SK-N-DZ (cell line): ENCODE data around the gene SMG6.
"Not testable (repeated sequence)": the region's sequence is repeated elsewhere in the genome, so short reads cannot be mapped to it uniquely, and the experiment has no call there.

Experiments
- DNase-seq: peaks from one replicate; pipeline ENCODE4 v3.0.0-alpha.2; 2015; ENCODE audit warnings: low spot score

SMG6 gene

DNA sequence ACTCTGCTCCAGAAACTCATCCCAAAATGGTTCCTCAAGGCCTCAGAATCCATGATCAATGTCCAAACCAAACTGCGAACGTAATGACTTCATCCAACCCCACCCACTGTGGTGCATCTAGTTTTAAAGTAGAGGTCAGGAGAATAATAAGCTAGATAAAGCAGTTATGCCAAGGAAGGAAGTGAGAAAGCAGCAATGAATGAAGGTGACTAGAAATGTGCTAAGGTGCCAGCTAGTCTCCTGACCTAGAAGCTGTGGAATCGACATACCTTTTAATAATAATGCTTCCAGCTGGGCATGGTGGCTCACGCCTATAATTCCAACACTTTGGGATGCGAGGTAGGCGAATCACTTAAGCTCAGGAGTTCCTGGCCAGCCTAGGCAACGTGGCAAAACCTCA is 99.2 kb downstream of the SMG6 start:
- no peak for DNase-seq

DNA sequence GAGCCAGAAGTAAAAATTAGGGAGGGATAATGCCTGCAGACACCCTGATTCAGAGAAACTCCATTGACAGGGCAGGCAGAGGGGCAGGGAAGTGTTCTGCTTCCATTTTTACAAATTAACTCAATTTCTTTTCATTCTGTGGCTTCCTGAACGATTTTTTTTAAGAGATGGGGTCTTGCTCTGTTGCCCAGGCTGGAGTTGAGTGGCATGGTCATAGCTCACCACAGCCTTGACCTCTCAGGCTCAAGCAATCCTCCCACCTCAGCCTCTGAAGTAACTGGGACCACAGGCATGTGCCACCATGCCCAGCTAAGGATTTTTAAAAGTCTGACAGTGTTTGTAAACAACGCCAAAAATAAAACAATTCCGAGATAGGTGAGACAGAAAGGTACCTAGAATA is 99.8 kb downstream of the SMG6 start:
- DNase-seq, result no peak

DNA sequence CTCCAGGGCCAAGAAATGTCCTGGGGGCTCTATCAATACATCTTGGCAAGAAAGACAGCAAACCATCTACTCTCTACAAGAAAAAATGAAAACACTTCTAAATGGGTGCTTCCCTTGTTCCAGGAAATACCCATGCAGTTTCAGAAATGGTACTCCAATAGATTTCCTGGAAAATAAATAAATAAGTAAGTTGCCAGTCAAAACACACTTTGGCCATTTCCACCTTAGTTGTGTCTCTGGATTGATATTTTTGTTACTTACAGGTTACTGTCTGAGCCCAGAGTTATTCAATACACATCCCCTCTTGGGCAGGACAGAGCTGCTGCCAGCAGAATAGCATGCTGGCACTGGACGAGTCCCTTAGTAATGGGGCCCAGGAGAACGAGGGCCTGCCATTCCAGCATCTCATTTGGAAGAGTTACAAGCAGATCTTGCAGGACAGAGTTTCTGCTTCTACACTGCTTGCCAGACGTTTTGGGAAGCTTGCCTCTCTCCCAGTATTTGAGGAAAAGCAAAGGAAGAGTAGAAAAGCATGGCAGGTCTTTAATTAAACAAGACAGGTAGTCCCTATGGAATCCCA is 100.5 kb downstream of the SMG6 start:
- no peak for DNase-seq

DNA sequence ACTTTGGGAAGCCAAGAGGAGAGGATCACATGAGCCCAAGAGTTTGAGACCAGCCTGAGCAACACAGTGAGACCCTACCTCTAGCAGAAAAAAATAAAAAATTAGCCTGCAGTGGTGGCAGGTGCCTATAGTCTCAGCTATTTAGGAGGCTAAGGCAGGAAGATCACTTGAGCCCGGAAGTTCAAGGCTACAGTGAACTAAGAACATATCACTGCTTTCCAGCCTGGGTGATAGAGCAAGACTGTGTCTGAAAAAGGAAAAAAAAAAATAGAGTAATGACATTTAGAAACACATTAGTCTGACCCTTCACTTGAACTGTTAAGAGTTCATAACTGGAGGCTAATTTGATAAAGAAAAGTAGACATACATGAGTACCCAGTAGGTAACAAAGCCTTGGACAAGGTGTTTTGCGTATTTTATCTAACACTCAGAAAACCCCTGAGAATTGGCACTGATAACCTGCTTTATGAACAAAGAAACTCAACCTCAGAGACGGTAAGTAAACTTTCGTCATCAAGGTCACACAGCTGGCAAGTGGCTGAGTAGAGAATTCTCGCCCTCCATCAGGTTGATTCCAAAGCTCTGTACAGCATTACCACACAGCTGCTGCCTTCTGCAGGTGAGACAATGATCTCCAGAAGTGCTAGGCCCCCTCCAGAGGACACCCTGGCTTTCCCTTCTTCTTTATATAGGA is 101.1 kb downstream of the SMG6 start:
- no peak for DNase-seq

DNA sequence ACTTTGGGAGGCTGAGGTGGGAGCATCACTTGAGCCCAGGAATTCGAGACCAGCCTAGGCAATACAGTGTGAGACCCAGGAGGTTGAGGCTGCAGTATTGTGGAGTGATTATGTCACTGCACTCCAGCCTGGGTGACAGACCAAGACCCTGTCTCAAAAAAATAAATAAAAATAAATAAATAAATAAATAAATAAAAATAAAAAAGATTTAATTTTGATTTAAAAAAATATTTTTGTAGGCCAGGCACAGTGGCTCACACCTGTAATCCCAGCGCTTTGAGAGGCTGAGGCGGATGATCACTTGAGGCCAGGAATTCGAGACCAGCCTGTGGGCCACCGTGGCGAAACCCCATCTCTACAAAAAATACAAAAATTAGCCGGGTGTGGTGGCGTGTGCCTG is 104.2 kb downstream of the SMG6 start:
- not testable (repeated sequence) for DNase-seq

DNA sequence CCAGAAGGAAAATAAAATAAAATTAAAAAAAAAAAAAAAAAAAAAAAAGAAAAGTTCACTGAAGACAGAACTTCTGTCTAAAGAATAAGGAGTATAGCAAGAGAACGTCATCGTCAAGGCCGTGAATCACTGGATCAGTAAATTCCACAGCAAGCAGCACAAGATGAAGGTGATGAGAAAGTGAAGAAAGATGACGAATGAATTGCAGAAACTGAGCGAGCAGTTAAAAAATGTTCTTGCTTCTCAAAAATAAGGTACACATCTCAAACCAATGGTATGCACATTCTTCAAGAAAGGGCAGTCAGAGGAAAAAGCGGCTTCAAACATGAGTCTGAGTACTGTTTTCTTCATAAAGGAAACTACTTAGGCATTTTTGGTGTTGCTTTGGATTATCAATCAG is 104.7 kb downstream of the SMG6 start:
- DNase-seq, result no peak

DNA sequence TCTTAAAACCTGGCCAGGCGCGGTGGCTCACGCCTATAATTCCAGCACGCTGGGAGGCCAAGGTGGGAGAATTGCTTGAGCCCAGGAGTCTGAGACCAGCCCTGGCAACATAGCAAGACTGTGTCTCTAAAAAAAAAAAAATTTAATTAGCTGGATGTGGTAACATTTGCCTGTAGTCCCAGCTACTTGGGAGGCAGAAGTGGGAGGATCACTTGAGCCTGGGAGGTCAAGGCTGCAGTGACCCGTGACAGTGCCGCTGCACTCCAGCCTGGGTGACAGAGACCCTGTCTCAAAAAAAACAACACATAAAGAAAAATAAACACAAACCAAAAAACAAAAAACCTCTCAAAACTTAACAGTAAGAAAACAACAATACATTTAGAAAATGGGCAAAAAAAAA is 106.3 kb downstream of the SMG6 start:
- DNase-seq, result peak; percentile 26

DNA sequence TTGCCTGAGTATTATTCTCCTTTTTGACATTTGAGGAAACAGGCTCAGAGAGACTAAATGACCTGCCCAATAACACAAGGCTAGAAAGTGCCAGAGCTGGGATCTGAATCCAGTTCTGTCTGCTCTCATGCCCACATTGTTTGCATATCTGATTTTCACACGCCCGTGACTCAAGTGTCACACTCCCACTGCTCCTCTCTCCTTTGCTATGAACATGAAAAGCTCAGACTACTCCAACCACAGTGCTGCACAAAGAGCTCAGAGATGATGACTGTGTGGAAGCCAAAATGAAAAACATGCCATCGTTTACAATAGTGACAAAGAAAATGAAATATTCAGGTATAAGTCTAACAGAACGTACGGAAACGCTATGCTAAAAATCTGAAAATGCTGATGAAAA is 107.9 kb downstream of the SMG6 start:
- DNase-seq, result no peak

DNA sequence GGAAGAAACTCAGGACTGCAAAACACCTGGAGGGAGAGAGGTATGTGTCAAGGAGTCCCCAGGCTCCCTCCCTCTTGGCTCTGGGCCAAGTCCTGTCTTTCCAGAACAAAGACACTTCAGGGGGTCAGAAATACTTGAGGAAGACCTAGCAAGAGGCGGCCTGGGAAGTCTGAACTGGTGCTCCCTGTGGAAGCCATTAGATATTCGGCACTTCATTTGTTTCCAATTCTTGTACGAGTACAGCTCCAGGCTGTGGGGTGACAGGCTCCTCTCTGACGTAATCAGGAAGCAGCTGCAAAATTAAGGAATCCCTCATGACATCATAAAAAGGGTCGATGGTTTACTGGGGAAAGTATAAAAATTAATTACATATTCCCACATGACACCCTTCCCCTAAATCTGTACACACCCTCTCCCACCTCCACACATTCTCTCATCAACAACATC is 108.7 kb downstream of the SMG6 start:
- DNase-seq, result no peak

DNA sequence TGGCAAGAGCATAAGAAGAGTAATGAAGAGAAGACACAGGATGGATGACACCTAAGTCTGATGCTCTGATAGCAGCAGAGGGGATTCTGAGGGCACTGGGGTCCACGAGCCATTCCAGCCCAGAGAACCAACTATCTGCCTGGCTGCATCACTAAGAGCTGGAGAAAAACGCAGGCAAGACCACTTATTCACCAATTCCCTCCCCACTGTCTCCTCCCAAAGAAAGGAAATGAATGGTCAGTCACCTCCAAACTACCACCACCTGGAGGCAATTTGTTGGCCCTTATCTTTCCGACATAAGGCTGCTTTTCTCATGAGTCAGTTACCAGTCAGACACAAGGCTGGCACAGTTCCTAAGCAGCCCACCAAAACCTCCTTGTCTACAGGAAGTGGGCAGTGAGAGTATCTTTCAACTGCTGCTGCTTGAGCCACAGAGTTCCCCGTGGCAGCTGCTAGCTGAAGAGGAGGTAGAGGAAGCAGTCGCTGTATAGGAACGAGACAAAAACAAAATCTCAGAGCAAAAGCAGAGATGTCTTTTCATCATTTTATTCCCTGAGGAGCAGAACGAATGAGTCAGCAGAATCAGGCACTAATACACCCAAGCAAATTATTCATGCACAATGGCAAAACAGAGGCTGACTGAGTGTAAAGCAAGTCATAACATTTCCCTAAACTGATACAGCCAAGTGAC is 111.1 kb downstream of the SMG6 start:
- no peak for DNase-seq

DNA sequence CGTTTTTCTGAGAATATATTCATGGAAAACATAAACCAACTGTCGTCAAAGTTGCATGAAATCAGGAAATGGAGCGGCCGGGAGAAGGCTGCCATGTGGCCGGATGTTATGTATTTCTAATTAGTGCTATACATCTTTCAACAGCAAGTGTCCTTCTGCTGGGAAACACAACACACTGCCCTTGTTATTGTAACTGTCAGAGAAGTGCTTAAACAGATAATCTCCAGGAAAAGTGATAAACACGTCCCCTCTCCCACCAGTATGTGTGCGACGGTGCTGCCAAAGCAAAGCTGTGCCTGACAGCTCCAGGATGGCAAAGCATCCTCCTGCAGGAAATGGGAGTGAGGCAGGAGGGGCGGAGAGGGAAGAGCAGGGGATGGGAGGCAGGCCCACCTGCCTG is 111.8 kb downstream of the SMG6 start:
- DNase-seq, result no peak

DNA sequence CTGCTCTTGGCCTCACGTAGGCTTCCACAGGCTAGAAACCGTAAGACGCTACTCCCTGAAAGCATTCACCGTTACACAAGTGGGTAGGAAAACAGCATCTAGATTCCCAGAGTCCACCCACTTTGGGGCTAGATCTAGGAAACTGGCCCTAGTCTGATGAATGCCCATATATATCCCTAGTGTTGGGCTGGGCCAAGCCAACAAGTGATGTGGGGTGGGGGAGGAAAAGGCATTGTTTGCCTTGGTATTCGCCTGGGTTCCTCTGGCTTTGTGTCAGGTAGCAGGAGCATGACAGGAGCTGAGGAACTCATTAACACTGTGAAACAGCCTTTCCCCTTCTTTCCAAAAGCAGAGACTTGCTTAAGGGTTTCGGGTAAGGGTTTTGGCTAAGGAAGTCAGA is 112.4 kb downstream of the SMG6 start:
- DNase-seq, result no peak

DNA sequence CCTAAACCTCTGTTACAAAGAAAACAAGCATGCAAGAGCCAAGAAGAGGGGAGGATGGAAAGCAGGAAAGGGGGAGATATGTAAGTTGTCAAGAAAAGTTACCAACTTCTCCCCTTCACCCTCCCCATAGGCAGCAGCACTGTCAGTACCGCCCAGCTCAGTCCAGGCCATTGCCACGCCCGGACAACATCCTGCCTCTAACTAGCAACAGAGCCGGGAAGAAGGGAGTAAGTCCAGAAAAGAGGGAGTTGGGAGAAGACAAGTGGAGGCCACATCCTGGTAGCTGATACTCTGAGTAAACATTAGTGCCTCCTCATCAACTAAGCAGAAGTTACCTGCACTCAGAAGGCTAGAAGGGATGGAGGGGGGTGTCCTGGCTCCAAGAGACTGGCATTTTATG is 113.6 kb downstream of the SMG6 start:
- no peak for DNase-seq

DNA sequence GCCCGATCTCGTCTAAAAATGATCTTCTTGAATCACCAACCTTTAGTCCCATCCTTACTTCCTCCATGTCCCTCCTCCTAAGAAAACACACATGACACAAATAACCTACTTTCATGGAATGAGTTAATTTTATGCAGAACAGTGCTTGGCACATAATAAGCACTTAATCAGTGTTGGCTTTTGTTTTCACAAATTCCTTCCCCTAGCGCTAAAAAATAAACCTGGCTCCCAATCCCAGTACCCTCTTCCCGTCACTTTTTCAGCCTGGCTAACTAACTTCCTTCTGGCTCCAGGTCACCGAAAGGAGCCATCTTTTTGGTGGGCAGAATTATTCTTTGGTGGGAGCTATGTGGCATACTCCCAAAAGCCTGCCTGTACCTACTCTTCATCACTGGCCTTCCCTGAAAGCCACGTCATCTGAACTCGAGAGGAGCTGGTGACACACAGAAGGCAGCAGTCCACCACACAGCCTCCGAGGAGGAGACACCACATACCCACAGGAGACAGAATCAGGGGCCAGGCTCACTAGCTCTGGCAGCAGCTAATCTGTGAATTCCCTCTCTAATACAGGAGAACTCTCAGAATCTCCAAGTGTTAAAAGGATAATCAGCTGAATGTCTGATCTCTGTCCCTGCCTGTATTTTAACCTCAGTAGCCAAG is 114.5 kb downstream of the SMG6 start:
- no peak for DNase-seq

DNA sequence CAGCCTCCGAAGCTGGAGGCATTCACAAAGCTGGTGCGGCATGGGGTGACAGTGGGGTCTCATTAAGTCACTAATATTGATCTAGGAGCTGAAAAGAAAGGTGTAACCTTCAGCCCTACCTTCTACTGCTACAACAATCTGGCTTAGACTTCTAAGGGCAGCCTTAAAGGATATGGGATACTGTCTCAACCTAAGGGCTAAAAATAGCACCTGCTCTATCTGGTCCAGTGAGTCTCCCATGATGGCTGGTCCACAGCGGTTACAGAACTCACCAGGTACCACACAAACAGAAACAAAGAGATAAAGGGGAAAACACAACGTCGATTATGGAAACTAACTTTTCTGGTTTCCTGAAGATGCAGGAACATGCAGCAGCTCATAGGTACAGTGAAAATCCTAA is 115.8 kb downstream of the SMG6 start:
- no peak for DNase-seq

DNA sequence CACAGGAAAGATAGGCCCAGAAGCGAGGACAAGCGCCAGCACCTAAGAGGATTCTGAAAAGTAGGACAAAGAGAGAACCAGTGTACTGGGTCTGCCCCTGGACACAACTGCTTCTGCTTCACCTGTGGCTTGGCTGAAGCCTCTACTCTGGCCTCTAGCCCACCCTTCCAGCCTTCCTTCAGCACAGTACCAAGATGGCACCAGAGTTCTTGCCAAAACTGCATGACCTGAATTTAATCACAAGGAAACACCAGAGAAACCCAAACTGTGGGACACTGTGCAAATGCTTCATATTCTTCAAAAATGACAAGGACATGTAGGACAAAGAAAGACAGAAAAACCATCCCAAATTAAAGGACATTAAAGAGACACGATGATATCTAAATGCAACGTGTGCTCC is 116.6 kb downstream of the SMG6 start:
- DNase-seq, result no peak

DNA sequence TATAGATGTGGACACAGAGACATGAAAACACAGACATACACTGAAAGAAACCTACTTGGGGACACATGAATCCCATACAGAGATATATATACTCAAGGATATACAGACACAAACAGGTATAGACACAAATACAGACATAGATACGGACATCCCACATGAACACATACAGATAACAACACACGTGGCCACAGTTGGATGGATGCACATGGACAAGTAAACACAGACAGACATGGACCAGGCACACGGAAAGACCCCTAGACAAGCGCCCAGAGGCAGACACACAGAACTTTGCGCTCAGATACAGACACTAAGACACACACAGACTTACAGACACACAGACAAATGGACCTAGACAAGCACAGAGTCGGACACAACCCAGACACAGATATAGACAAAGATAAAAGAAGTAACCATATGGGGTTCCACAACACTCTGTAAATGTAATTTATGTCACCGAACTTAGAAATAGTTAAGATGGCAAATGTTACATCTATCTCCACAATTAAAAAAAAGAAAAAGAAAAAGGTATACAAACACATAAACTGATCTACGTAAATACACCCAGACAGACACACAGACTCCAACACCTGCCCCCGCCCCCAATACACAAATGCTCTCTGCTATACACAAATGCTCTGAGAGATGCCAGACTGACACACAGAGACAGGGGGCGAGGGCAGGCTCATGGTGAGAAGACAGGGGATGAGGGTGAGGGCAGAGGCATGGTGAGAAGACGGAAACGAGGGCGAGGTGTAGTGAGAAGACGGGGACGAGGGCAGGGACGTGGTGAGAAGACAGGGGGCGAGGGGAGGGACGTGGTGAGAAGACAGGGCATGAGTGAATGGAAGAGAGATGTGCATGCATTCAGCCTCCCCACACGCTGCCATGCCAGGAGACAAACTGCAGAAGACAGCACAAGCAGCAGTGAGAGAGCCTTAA is 118.3 kb downstream of the SMG6 start:
- DNase-seq, result peak; percentile 61

DNA sequence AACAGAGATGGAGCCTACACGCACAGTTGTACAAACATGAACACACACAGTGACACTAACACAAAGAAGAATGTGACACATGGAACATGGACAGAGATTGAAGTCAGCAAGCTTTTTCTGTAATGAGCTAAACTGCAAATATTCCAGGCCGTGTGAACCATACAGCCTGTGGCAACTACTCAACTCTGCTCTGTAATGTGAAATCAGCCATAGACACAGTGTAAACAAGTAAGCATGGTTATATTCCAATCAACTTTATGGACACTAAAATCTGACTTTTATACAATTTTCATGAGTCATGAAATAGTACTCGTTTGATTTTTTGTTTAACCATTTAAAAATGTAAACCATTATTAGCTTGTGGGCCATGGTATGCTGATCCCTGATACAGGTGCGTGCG is 120.2 kb downstream of the SMG6 start:
- DNase-seq, result no peak

DNA sequence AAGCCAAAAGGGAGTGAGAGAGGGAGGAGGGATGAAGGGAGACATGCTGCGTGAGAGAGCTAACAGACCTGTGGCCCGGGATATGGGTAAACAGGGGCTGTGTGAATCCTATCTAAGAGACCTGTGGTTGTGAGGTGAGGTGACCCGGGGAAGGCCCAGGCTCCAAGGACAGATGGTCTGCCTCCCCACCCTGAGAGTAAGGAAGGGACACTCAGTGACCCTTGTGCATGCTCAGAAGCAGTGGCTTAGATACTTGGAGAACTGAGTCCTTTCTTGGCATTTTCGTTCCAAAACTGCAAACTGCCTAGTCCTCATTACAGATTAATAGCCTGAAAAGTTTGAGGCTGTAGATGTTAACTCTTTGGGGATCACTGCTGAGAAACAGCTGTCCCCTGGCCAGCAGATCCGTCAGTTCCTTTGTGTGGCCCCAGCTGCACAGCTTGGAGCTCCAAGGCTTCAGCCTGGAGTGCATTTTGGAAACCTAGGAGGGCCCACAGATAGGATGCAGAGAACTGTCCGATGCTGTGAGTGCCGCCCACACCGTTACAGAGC is 121.6 kb downstream of the SMG6 start:
- DNase-seq, result no peak

DNA sequence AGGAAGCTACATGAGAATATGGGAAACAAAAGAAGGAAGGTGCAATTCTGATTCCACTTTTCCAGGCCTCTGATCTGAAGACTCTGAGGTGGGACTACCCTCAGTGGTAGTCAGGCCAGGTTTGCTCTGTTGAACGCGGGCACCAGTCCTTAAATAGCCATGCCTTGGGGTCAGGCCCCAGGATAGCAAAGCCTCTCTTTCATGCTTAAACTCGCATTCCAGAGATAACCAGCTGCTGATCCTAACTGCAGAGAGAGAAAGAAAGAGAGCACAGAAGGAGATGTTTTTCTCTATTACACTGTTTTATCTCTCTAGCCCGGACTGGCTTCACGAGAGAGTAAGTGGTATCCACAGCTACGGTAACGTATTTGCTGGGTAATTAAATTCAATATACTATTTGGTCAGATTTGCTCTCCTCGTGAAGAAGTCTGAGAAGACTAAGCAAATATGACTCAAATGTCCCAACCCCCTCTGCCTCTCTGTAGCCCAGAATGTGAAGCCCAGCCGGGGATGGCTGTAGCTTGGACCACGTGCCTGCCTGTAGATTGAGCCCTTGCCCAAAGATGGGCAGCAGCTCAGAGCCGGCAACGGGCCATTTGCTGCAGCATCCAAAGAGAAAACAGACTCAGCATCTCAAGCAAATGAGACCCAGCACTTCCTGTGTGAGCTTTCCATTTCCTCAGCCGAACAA is 122.2 kb downstream of the SMG6 start:
- DNase-seq, result no peak

DNA sequence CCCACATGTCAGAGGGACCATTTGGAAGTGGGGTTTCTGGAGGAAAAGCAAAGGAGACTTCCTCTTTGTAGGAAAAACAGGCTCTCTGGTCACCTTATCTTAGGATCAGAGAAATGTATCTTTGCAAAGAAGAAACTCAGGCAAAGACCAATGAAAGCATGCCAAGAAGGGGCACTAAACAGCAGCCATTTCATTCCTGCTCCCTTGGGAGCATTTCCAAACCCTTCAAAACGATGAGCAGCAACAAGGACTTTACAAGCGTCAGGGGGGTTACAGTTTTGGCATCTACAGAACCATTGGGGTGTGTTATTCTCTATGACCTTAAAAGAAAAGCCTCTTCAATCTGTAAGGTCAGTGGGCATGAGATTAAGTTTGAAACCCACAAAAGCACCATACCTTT is 122.8 kb downstream of the SMG6 start:
- DNase-seq, result no peak
